ENCODE data around the gene APH1A. TPM values are rescaled to one million over a fixed set of nuclear protein-coding genes. Genes with fewer than 3 reads are reported as not detected.

APH1A gene
- total and polyA plus RNA-seq, 2 of the 13 experiments (the other 11 are each of a cell fraction or from before 2014, with no cell fraction given), result 114 to 130 TPM

DNA sequence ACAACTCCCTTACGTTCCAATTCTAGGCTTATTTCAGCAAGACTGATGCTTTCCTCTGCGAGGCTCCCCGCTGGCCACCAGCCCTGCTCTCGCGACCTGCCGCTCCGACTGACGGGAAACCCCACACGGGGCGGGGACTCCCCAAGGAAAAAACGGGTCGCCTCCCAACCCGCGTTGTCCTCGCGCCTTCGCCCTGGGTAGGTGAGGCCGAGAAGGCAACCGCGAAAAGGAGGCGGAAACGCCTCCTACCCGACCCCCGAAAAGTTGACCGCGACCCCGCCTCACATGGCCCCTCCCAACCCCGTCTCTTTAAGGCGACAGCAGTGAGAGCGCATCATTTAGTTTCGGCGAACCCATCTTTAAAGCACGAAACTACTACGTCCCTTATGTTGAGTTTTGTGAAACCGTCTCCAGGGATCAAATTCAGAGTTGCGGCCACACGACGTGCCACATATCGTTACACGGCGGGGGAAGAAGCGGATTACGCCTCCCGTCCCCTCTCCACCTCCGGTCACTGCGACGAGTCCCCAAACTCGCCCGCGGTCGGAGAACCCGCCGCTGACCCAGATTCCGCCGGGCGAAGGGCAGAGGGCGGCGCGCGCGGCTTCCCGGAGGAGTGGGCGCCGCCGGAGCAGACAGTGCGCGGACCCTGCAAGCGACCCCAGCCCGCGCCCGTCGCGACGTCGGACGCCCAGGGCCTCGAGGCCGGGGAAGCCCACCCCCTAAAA lies 34.1 kb downstream of the APH1A start (continued):
- TF ChIP-seq, protein P1, sequence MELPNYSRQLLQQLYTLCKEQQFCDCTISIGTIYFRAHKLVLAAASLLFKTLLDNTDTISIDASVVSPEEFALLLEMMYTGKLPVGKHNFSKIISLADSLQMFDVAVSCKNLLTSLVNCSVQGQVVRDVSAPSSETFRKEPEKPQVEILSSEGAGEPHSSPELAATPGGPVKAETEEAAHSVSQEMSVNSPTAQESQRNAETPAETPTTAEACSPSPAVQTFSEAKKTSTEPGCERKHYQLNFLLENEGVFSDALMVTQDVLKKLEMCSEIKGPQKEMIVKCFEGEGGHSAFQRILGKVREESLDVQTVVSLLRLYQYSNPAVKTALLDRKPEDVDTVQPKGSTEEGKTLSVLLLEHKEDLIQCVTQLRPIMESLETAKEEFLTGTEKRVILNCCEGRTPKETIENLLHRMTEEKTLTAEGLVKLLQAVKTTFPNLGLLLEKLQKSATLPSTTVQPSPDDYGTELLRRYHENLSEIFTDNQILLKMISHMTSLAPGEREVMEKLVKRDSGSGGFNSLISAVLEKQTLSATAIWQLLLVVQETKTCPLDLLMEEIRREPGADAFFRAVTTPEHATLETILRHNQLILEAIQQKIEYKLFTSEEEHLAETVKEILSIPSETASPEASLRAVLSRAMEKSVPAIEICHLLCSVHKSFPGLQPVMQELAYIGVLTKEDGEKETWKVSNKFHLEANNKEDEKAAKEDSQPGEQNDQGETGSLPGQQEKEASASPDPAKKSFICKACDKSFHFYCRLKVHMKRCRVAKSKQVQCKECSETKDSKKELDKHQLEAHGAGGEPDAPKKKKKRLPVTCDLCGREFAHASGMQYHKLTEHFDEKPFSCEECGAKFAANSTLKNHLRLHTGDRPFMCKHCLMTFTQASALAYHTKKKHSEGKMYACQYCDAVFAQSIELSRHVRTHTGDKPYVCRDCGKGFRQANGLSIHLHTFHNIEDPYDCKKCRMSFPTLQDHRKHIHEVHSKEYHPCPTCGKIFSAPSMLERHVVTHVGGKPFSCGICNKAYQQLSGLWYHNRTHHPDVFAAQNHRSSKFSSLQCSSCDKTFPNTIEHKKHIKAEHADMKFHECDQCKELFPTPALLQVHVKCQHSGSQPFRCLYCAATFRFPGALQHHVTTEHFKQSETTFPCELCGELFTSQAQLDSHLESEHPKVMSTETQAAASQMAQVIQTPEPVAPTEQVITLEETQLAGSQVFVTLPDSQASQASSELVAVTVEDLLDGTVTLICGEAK (IDR thresholded peaks at IDR 0.05), result no peak
- TF ChIP-seq, protein P1 (CRISPR knock-in tag; IDR thresholded peaks at IDR 0.05), result peak; percentile 48; the same call in 1 of the 2 replicates
- no peak for TF ChIP-seq NCOA2 (CRISPR knock-in tag; IDR thresholded peaks at IDR 0.05)
- 0 out of 2 replicates have a peak, but pooled peaks have one; percentile 13 for TF ChIP-seq ZSCAN9 (CRISPR knock-in tag; IDR thresholded peaks at IDR 0.05; ENCODE audit: borderline replicate concordance)
- TF ChIP-seq ZNF773 (CRISPR knock-in tag; IDR thresholded peaks at IDR 0.05; ENCODE audit: borderline replicate concordance), result peak; percentile 43; the same call in 1 of the 2 replicates
- TF ChIP-seq, protein P2, sequence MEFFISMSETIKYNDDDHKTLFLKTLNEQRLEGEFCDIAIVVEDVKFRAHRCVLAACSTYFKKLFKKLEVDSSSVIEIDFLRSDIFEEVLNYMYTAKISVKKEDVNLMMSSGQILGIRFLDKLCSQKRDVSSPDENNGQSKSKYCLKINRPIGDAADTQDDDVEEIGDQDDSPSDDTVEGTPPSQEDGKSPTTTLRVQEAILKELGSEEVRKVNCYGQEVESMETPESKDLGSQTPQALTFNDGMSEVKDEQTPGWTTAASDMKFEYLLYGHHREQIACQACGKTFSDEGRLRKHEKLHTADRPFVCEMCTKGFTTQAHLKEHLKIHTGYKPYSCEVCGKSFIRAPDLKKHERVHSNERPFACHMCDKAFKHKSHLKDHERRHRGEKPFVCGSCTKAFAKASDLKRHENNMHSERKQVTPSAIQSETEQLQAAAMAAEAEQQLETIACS (CRISPR knock-in tag; IDR thresholded peaks at IDR 0.05), result peak; percentile 16; the same call in 1 of the 2 replicates
- TF ChIP-seq, protein P3, sequence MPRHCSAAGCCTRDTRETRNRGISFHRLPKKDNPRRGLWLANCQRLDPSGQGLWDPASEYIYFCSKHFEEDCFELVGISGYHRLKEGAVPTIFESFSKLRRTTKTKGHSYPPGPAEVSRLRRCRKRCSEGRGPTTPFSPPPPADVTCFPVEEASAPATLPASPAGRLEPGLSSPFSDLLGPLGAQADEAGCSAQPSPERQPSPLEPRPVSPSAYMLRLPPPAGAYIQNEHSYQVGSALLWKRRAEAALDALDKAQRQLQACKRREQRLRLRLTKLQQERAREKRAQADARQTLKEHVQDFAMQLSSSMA (CRISPR knock-in tag; IDR thresholded peaks at IDR 0.05), result 0 out of 2 replicates have a peak, but pooled peaks have one; percentile 51
- TF ChIP-seq, protein P4, sequence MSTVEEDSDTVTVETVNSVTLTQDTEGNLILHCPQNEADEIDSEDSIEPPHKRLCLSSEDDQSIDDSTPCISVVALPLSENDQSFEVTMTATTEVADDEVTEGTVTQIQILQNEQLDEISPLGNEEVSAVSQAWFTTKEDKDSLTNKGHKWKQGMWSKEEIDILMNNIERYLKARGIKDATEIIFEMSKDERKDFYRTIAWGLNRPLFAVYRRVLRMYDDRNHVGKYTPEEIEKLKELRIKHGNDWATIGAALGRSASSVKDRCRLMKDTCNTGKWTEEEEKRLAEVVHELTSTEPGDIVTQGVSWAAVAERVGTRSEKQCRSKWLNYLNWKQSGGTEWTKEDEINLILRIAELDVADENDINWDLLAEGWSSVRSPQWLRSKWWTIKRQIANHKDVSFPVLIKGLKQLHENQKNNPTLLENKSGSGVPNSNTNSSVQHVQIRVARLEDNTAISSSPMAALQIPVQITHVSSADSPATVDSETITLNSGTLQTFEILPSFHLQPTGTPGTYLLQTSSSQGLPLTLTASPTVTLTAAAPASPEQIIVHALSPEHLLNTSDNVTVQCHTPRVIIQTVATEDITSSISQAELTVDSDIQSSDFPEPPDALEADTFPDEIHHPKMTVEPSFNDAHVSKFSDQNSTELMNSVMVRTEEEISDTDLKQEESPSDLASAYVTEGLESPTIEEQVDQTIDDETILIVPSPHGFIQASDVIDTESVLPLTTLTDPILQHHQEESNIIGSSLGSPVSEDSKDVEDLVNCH (CRISPR knock-in tag; IDR thresholded peaks at IDR 0.05), result no peak
- TF ChIP-seq, protein P5, sequence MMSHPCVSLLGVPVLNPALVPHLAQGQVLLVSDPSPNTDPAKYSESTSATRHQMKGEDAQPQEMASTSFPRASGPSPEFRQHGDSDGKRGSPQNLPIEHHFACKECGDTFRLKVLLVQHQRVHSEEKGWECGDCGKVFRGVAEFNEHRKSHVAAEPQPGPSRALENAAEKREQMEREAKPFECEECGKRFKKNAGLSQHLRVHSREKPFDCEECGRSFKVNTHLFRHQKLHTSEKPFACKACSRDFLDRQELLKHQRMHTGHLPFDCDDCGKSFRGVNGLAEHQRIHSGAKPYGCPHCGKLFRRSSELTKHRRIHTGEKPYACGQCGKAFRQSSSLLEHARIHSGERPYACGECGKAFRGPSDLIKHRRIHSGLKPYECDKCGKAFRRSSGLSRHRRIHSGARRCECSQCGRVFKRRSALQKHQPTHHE (CRISPR knock-in tag; IDR thresholded peaks at IDR 0.05; ENCODE audit: borderline replicate concordance), result no peak
- no peak for TF ChIP-seq ZNF205 (CRISPR knock-in tag; IDR thresholded peaks at IDR 0.05)
- TF ChIP-seq, protein P6, sequence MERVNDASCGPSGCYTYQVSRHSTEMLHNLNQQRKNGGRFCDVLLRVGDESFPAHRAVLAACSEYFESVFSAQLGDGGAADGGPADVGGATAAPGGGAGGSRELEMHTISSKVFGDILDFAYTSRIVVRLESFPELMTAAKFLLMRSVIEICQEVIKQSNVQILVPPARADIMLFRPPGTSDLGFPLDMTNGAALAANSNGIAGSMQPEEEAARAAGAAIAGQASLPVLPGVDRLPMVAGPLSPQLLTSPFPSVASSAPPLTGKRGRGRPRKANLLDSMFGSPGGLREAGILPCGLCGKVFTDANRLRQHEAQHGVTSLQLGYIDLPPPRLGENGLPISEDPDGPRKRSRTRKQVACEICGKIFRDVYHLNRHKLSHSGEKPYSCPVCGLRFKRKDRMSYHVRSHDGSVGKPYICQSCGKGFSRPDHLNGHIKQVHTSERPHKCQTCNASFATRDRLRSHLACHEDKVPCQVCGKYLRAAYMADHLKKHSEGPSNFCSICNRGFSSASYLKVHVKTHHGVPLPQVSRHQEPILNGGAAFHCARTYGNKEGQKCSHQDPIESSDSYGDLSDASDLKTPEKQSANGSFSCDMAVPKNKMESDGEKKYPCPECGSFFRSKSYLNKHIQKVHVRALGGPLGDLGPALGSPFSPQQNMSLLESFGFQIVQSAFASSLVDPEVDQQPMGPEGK (CRISPR knock-in tag; IDR thresholded peaks at IDR 0.05), result peak; percentile 96

Data from HepG2 (cell line).